Parathyroid adenoma (tissue), 2 donors: ENCODE results near the gene SEPTIN5.

Experiments used
- H2AFZ ChIP-seq: fragments of 300-600 bp; sonication (generic); one replicate; pipeline ENCODE4 v1.7.0; 2017; ENCODE audit warnings: antibody characterized with exemption, mild to moderate bottlenecking
- H3K27ac ChIP-seq: fragments of 300-600 bp; sonication (generic); one replicate; pipeline ENCODE4 v1.7.0; 2017
- H3K27me3 ChIP-seq: fragments of 300-600 bp; sonication (generic); one replicate; pipeline ENCODE4 v1.7.0; 2017; ENCODE audit warnings: low read length; ENCODE audit not compliant: control insufficient read depth, insufficient read depth
- H3K36me3 ChIP-seq: fragments of 300-600 bp; sonication (generic); one replicate; pipeline ENCODE4 v1.7.0; 2017; ENCODE audit warnings: low read length; ENCODE audit not compliant: control insufficient read depth, insufficient read depth
- H3K4me1 ChIP-seq: fragments of 300-600 bp; sonication (generic); one replicate; pipeline ENCODE4 v1.7.0; 2017; ENCODE audit warnings: control low read depth
- H3K4me2 ChIP-seq: fragments of 300-600 bp; sonication (generic); one replicate; pipeline ENCODE4 v1.7.0; 2017; ENCODE audit warnings: low read length
- H3K4me3 ChIP-seq: fragments of 300-600 bp; sonication (generic); one replicate; pipeline ENCODE4 v1.7.0; 2017; ENCODE audit warnings: low read depth, low read length
- H3K79me2 ChIP-seq: fragments of 300-600 bp; sonication (generic); one replicate; pipeline ENCODE4 v1.7.0; 2017; ENCODE audit warnings: control low read depth
- H3K9ac ChIP-seq: fragments of 300-600 bp; sonication (generic); one replicate; pipeline ENCODE4 v1.7.0; 2017; ENCODE audit warnings: mild to moderate bottlenecking
- H3K9me3 ChIP-seq: fragments of 300-600 bp; sonication (generic); one replicate; pipeline ENCODE4 v1.7.0; 2017; ENCODE audit warnings: low read length; ENCODE audit not compliant: control insufficient read depth
- TF ChIP-seq, protein P1 (sequence below): fragments of 300-600 bp; sonication (generic); IDR thresholded peaks from one replicate; pipeline ENCODE4 v1.7.0; 2017; ENCODE audit warnings: antibody characterized with exemption, mild to moderate bottlenecking
- donor health status: primary hyperparathyroidism.

SEPTIN5 gene

DNA sequence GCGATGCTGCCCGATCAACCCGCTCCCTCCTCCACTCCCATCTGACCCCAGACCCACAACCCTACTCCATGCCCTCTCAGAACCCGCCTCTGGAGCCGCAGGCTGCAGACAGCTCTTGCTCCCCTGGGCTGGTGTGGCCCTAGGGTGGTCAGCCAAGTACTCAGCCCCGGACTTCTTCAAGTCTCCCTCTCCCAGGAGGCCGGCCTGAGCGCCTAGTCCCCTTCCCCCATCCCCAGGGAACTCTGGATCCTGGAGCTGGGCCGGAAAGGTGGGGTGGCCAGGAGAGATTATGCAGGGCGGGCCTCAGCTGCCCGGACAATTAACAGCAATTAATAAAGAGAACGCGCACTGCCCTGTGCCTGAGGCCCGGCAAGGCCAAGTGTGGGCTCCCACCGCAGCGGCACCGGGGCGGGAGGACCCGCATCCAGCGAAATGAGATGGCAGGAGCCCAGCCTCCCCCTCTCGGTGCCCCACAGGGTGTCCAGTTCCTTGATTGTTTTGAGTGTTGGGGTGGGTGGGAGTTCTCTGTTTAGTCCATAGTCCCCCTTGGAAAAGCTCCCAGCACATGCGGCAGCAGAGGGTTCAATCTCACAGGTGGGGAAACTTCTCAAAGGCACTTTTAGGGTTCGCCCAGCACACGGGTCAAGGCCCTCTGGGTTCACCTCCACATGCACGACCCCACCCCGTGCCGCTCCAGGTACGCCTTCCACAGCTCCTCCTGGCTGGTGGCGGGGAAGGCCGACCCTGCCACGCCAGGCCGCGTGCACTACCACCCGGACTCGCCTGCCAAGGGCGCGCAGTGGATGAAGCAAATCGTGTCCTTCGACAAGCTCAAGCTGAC is 49.4 kb downstream of the SEPTIN5 start:
- Histone ChIP-seq H3K9ac (no peak overlapping the region), H3K79me2 (no peaks in the 10 kb centered on the region), H2AFZ (no peak overlapping the region), H3K4me2 (peak overlapping the region; percentile 87), H3K9me3 (no peaks in the 10 kb centered on the region), H3K27ac (no peak overlapping the region), H3K27me3 (no peaks in the 10 kb centered on the region), H3K36me3 (no peaks in the 10 kb centered on the region), H3K4me3 (no peak overlapping the region), H3K4me1 (no peaks in the 10 kb centered on the region)
- TF ChIP-seq, protein P1, sequence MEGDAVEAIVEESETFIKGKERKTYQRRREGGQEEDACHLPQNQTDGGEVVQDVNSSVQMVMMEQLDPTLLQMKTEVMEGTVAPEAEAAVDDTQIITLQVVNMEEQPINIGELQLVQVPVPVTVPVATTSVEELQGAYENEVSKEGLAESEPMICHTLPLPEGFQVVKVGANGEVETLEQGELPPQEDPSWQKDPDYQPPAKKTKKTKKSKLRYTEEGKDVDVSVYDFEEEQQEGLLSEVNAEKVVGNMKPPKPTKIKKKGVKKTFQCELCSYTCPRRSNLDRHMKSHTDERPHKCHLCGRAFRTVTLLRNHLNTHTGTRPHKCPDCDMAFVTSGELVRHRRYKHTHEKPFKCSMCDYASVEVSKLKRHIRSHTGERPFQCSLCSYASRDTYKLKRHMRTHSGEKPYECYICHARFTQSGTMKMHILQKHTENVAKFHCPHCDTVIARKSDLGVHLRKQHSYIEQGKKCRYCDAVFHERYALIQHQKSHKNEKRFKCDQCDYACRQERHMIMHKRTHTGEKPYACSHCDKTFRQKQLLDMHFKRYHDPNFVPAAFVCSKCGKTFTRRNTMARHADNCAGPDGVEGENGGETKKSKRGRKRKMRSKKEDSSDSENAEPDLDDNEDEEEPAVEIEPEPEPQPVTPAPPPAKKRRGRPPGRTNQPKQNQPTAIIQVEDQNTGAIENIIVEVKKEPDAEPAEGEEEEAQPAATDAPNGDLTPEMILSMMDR, result no peak

DNA sequence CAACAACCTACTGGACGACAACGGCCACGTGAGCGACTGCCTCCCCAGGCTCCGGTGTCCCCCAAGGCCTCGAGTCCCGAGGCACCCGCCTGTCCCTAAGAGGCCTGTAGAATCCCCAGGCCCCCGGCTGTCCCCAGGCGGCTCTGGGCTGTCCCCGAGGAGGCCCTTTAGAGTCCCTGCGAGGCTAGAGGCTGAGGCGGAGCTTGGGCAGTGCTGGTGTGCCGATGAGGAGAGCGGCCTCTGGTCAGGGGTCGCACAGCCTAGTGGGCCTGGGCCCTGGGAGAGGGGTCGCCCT is 49.9 kb downstream of the SEPTIN5 start:
- H3K4me3 ChIP-seq, result no peak overlapping the region
- H3K4me1 ChIP-seq, result no peaks in the 10 kb centered on the region
- H3K9me3 ChIP-seq, result no peaks in the 10 kb centered on the region
- no peak overlapping the region for H3K4me2 ChIP-seq
- no peaks in the 10 kb centered on the region for H3K27me3 ChIP-seq
- H2AFZ ChIP-seq, result no peak overlapping the region
- TF ChIP-seq, protein P1, result no peak
- no peak overlapping the region for H3K27ac ChIP-seq
- H3K9ac ChIP-seq, result no peak overlapping the region
- no peaks in the 10 kb centered on the region for H3K36me3 ChIP-seq
- H3K79me2 ChIP-seq, result no peaks in the 10 kb centered on the region

DNA sequence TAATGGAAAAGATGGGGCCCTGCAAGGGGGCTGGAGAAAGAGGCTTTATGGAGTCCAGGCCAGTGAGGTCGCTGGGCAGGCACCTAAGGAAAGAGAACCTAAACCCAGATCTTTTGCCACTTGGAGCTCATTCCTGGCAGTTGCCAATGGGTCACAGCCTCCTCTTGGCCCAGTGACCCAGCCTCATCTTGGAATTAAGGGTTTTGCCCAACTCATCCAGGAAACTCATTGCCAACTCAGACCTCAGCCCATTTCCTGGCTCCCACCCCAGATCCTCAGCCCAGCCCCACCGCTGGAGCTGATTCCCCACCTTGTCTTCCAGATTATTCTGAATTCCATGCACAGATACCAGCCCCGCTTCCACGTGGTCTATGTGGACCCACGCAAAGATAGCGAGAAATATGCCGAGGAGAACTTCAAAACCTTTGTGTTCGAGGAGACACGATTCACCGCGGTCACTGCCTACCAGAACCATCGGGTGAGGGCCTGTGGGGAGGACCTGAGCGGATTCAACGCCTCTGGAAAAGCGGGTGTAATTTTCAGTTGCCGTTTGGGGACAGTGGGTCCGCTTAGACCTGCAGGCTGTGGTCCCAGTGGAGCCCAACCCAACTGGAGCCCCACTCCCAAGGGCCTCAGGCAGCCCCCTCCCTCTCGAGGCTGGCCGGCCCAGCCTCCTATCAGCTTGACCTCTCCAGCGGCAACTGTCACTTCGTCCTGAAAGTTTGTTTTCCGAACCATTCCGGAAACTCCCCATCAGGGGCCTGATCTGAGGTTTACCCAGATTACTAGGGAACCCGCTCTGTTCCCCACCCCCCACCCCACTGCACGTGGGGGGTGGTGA is 50.6 kb downstream of the SEPTIN5 start:
- H3K27me3 ChIP-seq, result no peaks in the 10 kb centered on the region
- H3K9me3 ChIP-seq, result no peaks in the 10 kb centered on the region
- H3K36me3 ChIP-seq, result no peaks in the 10 kb centered on the region
- TF ChIP-seq, protein P1, result no peak
- H3K27ac ChIP-seq, result no peak overlapping the region
- no peak overlapping the region for H2AFZ ChIP-seq
- H3K9ac ChIP-seq, result no peak overlapping the region
- H3K79me2 ChIP-seq, result no peaks in the 10 kb centered on the region
- no peak overlapping the region for H3K4me3 ChIP-seq
- no peak overlapping the region for H3K4me2 ChIP-seq
- H3K4me1 ChIP-seq, result no peaks in the 10 kb centered on the region

DNA sequence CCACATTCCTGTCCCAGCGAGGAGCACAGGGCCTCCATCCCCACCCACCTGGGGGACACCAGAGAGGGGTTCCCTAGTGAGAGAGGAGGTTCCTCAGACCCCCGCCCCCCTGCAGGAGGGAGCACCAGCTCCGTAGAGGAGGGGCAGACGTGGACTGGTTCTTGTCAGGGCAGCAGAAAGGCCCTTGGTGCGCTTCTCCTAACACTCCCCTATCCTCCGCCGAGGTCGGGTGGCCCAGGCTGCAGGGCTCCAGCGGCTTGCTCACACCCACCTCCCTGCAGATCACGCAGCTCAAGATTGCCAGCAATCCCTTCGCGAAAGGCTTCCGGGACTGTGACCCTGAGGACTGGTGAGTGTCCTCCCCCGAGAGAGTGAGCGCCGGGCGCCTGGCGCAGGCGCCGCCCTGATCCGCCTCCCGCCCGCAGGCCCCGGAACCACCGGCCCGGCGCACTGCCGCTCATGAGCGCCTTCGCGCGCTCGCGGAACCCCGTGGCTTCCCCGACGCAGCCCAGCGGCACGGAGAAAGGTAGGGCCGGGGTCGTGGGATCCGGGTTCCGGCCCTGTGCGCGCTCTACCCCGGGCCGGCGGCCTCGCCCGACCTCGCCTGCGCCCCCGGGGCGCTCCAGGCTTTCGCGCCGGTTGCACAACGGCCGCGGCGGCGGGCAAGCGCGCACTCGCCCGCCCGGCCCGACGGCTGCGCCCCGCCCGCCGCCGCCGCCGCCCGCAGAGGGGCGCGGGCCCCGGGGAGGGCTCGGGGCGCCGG is 51.4 kb downstream of the SEPTIN5 start:
- Histone ChIP-seq H3K36me3 (no peaks in the 10 kb centered on the region), H3K27me3 (no peaks in the 10 kb centered on the region), H3K9me3 (no peaks in the 10 kb centered on the region), H3K4me3 (no peak overlapping the region), H3K4me1 (no peaks in the 10 kb centered on the region), H3K9ac (no peak overlapping the region), H3K79me2 (no peaks in the 10 kb centered on the region), H3K27ac (no peak overlapping the region), H2AFZ (no peak overlapping the region), H3K4me2 (no peak overlapping the region)
- TF ChIP-seq, protein P1, result no peak
